ENCODE data around the gene CCKAR.

CCKAR gene

GRCh38 chr4:26463386-26463785 is 26.9 kb downstream of the CCKAR start:
- H3K9ac ChIP-seq (ENCODE audit: low read length), result no peak overlapping the region
- H3K4me2 ChIP-seq (ENCODE audit: low read length), result no peak overlapping the region
- H3K4me1 ChIP-seq (ENCODE audit: insufficient read depth, low read length, severe bottlenecking), result no peaks in the 10 kb centered on the region
- H3K4me3 ChIP-seq (ENCODE audit: low read depth, low read length, poor library complexity, severe bottlenecking), result no peak overlapping the region
- H3K9me2 ChIP-seq (ENCODE audit: low read depth, low read length), result no peaks in the 10 kb centered on the region
- no peaks in the 10 kb centered on the region for H3K27me3 ChIP-seq (ENCODE audit: insufficient read depth, low read length)
- no peaks in the 10 kb centered on the region for H3F3A ChIP-seq (ENCODE audit: insufficient read depth, low read length)
- no peak overlapping the region for H3K27ac ChIP-seq (ENCODE audit: low read depth, low read length, poor library complexity, severe bottlenecking)
- H2AFZ ChIP-seq (ENCODE audit: low read length), result no peak overlapping the region
- TF ChIP-seq EZH2 (IDR thresholded peaks at IDR 0.05; ENCODE audit: borderline replicate concordance, low read length), result no peak
- no peak for TF ChIP-seq CTCF (IDR thresholded peaks at IDR 0.05; ENCODE audit: low read length)
- H3K79me2 ChIP-seq (ENCODE audit: insufficient read depth, low read length), result no peaks in the 10 kb centered on the region
- H3K9me3 ChIP-seq (ENCODE audit: low read length), result no peaks in the 10 kb centered on the region
- H3K36me3 ChIP-seq (ENCODE audit: insufficient read depth, low read length), result no peaks in the 10 kb centered on the region
- H4K20me1 ChIP-seq (ENCODE audit: insufficient read depth, low read length), result no peaks in the 10 kb centered on the region

GRCh38 chr4:26462874-26463273 is 27.4 kb downstream of the CCKAR start:
- Histone ChIP-seq H3F3A (ENCODE audit: insufficient read depth, low read length) (no peaks in the 10 kb centered on the region), H3K27me3 (ENCODE audit: insufficient read depth, low read length) (no peaks in the 10 kb centered on the region), H3K4me2 (ENCODE audit: low read length) (no peak overlapping the region), H3K4me3 (ENCODE audit: low read depth, low read length, poor library complexity, severe bottlenecking) (no peak overlapping the region), H4K20me1 (ENCODE audit: insufficient read depth, low read length) (no peaks in the 10 kb centered on the region), H2AFZ (ENCODE audit: low read length) (no peak overlapping the region), H3K79me2 (ENCODE audit: insufficient read depth, low read length) (no peaks in the 10 kb centered on the region), H3K9ac (ENCODE audit: low read length) (no peak overlapping the region), H3K9me3 (ENCODE audit: low read length) (no peaks in the 10 kb centered on the region), H3K9me2 (ENCODE audit: low read depth, low read length) (no peaks in the 10 kb centered on the region), H3K4me1 (ENCODE audit: insufficient read depth, low read length, severe bottlenecking) (no peaks in the 10 kb centered on the region), H3K36me3 (ENCODE audit: insufficient read depth, low read length) (no peaks in the 10 kb centered on the region), H3K27ac (ENCODE audit: low read depth, low read length, poor library complexity, severe bottlenecking) (no peak overlapping the region)
- no peak for TF ChIP-seq EZH2 (IDR thresholded peaks at IDR 0.05; ENCODE audit: borderline replicate concordance, low read length)
- TF ChIP-seq CTCF (IDR thresholded peaks at IDR 0.05; ENCODE audit: low read length), result no peak

GRCh38 chr4:26459756-26460530 is 30.3 kb downstream of the CCKAR start:
- H3K4me1 ChIP-seq (ENCODE audit: insufficient read depth, low read length, severe bottlenecking), result no peaks in the 10 kb centered on the region
- no peaks in the 10 kb centered on the region for H4K20me1 ChIP-seq (ENCODE audit: insufficient read depth, low read length)
- no peak overlapping the region for H3K4me3 ChIP-seq (ENCODE audit: low read depth, low read length, poor library complexity, severe bottlenecking)
- no peaks in the 10 kb centered on the region for H3K9me2 ChIP-seq (ENCODE audit: low read depth, low read length)
- no peaks in the 10 kb centered on the region for H3K9me3 ChIP-seq (ENCODE audit: low read length)
- H3K27me3 ChIP-seq (ENCODE audit: insufficient read depth, low read length), result no peaks in the 10 kb centered on the region
- H3F3A ChIP-seq (ENCODE audit: insufficient read depth, low read length), result no peaks in the 10 kb centered on the region
- H3K79me2 ChIP-seq (ENCODE audit: insufficient read depth, low read length), result no peaks in the 10 kb centered on the region
- H3K36me3 ChIP-seq (ENCODE audit: insufficient read depth, low read length), result no peaks in the 10 kb centered on the region
- no peak overlapping the region for H2AFZ ChIP-seq (ENCODE audit: low read length)
- no peak overlapping the region for H3K4me2 ChIP-seq (ENCODE audit: low read length)
- no peak overlapping the region for H3K9ac ChIP-seq (ENCODE audit: low read length)
- H3K27ac ChIP-seq (ENCODE audit: low read depth, low read length, poor library complexity, severe bottlenecking), result no peak overlapping the region
- TF ChIP-seq EZH2 (IDR thresholded peaks at IDR 0.05; ENCODE audit: borderline replicate concordance, low read length), result no peak
- TF ChIP-seq CTCF (IDR thresholded peaks at IDR 0.05; ENCODE audit: low read length), result no peak

Measured in OCI-LY1 (cell line).